ENCODE data around the gene DUSP15. TPM values are rescaled to one million over a fixed set of nuclear protein-coding genes. Genes with fewer than 3 reads are reported as not detected.
A peak's percentile ranks its signal among the peaks of the same experiment; 100 is the strongest.

The DUSP15 gene
- total and polyA plus RNA-seq, 12 donors: 2.4 to 17.6 (median 6.1) TPM

GRCh38 chr20:31811198-31811597, 59.1 kb downstream of the DUSP15 start:
- Histone ChIP-seq H3K9me3 (replicated peaks in 1 of 3) (no peaks in the 10 kb centered on the region), H3K4me1 (replicated peaks in 1 of 2) (peaks cover 0 to 3% of the 10 kb centered on the region in 2 donors), H3K4me3 (no peak overlapping the region), H3K27ac (no peak overlapping the region), H3K36me3 (replicated peaks in 1 of 2) (no peaks in the 10 kb centered on the region), H3K27me3 (no peaks in the 10 kb centered on the region)
- intact Hi-C loops (cut with DNase I): no loop called here
- DNase-seq: peak in 1 of 7 donors; percentile 15
- 91 to 97% (median 93%) methylated on average over 4 of the region's 4 CpGs for WGBS, 4 donors
- no peak for TF ChIP-seq POLR2A (IDR thresholded peaks at IDR 0.05)
- TF ChIP-seq, protein P1, sequence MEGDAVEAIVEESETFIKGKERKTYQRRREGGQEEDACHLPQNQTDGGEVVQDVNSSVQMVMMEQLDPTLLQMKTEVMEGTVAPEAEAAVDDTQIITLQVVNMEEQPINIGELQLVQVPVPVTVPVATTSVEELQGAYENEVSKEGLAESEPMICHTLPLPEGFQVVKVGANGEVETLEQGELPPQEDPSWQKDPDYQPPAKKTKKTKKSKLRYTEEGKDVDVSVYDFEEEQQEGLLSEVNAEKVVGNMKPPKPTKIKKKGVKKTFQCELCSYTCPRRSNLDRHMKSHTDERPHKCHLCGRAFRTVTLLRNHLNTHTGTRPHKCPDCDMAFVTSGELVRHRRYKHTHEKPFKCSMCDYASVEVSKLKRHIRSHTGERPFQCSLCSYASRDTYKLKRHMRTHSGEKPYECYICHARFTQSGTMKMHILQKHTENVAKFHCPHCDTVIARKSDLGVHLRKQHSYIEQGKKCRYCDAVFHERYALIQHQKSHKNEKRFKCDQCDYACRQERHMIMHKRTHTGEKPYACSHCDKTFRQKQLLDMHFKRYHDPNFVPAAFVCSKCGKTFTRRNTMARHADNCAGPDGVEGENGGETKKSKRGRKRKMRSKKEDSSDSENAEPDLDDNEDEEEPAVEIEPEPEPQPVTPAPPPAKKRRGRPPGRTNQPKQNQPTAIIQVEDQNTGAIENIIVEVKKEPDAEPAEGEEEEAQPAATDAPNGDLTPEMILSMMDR (IDR thresholded peaks at IDR 0.05): no peak

Small RNAs within 50 kb of the gene (small RNA-seq; reads per million reads assigned to genes)
- gene RNU1-94P: 0 to 0.12 reads per million in 2 donors

Other genes starting within 250 kb of the DUSP15 start
- gene COX4I2, start 232.6 kb downstream of the DUSP15 start, total RNA-seq: 1 to 10 TPM in 1 of 9 donors, not detected in 8; 1.6 TPM
- gene COX4I2, start 232.6 kb downstream of the DUSP15 start, polyA plus RNA-seq: 10 to 100 TPM in 1 of 3 donors, 1 to 10 TPM in 1, under 1 TPM in 1; 0.26 to 12.9 (median 2.8) TPM
- gene BCL2L1, start 147.7 kb downstream of the DUSP15 start, total RNA-seq: 100 to 1,000 TPM in 2 of 9 donors, 10 to 100 TPM in 7; 42.9 to 143 (median 74.4) TPM
- gene BCL2L1, start 147.7 kb downstream of the DUSP15 start, polyA plus RNA-seq: 10 to 100 TPM; 40.2 to 67.9 (median 40.8) TPM
- 10 to 100 TPM in 1 of 9 donors, 1 to 10 TPM in 8; 2.1 to 22.6 (median 2.5) TPM for gene TPX2, start 131.2 kb downstream of the DUSP15 start, total RNA-seq
- 1 to 10 TPM in 1 of 3 donors, under 1 TPM in 2; 0.40 to 3.7 (median 0.57) TPM for gene TPX2, start 131.2 kb downstream of the DUSP15 start, polyA plus RNA-seq
- gene MYLK2, start 51.2 kb downstream of the DUSP15 start, total RNA-seq: 1 to 10 TPM in 1 of 9 donors, under 1 TPM in 1, not detected in 7; 0.11 to 1.5 TPM
- gene MYLK2, start 51.2 kb downstream of the DUSP15 start, polyA plus RNA-seq: under 1 TPM in 1 of 3 donors, not detected in 2; 0.27 TPM
- 1 to 10 TPM in 7 of 9 donors, under 1 TPM in 2; 0.61 to 6.0 (median 1.4) TPM for gene FOXS1, start 24.9 kb downstream of the DUSP15 start, total RNA-seq
- gene FOXS1, start 24.9 kb downstream of the DUSP15 start, polyA plus RNA-seq: 1 to 10 TPM in 2 of 3 donors, under 1 TPM in 1; 0.22 to 4.1 (median 2.7) TPM
- gene TTLL9, start 107 bp upstream of the DUSP15 start, total RNA-seq: under 1 TPM in 4 of 9 donors, not detected in 5; 0.14 to 0.33 (median 0.20) TPM
- gene TTLL9, start 107 bp upstream of the DUSP15 start, polyA plus RNA-seq: under 1 TPM; 0.13 to 0.88 (median 0.40) TPM
- 10 to 100 TPM in 7 of 9 donors, 1 to 10 TPM in 2; 5.1 to 27.5 (median 14.4) TPM for gene PDRG1, start 81.5 kb upstream of the DUSP15 start, total RNA-seq
- 10 to 100 TPM; 12.3 to 18.4 (median 14.0) TPM for gene PDRG1, start 81.5 kb upstream of the DUSP15 start, polyA plus RNA-seq
- gene XKR7, start 97.6 kb upstream of the DUSP15 start, total RNA-seq: under 1 TPM in 5 of 9 donors, not detected in 4; 0.04 to 0.56 (median 0.28) TPM
- gene XKR7, start 97.6 kb upstream of the DUSP15 start, polyA plus RNA-seq: under 1 TPM; 0.07 to 0.49 (median 0.40) TPM
- 10 to 100 TPM in 1 of 9 donors, 1 to 10 TPM in 8; 3.8 to 28.2 (median 6.2) TPM for gene CCM2L, start 139.9 kb upstream of the DUSP15 start, total RNA-seq
- gene CCM2L, start 139.9 kb upstream of the DUSP15 start, polyA plus RNA-seq: 10 to 100 TPM in 2 of 3 donors, 1 to 10 TPM in 1; 2.2 to 21.3 (median 11.4) TPM
- 10 to 100 TPM in 7 of 9 donors, 1 to 10 TPM in 2; 3.7 to 49.8 (median 28.9) TPM for gene HCK, start 181.7 kb upstream of the DUSP15 start, total RNA-seq
- 10 to 100 TPM in 2 of 3 donors, 1 to 10 TPM in 1; 9.9 to 15.0 (median 10.0) TPM for gene HCK, start 181.7 kb upstream of the DUSP15 start, polyA plus RNA-seq
- 10 to 100 TPM; 36.0 to 61.0 (median 47.9) TPM for gene TM9SF4, start 239.2 kb upstream of the DUSP15 start, total RNA-seq
- 10 to 100 TPM; 23.2 to 47.3 (median 34.4) TPM for gene TM9SF4, start 239.2 kb upstream of the DUSP15 start, polyA plus RNA-seq

All from adrenal gland (tissue), 12 donors.